Stimulated activated CD4-positive, alpha-beta T cell treated with anti-CD3 and anti-CD28 coated beads, Interleukin-2, amount 100 ng/mL, for 4 hours (primary cell): ENCODE results near the gene COG5.
"Not testable (repeated sequence)": the region's sequence is repeated elsewhere in the genome, so short reads cannot be mapped to it uniquely, and the experiment has no call there.

Experiments used
- DNase-seq: peaks from one replicate; pipeline ENCODE4 v3.0.0-alpha.2; 2020; ENCODE audit warnings: low read depth

Gene COG5

DNA sequence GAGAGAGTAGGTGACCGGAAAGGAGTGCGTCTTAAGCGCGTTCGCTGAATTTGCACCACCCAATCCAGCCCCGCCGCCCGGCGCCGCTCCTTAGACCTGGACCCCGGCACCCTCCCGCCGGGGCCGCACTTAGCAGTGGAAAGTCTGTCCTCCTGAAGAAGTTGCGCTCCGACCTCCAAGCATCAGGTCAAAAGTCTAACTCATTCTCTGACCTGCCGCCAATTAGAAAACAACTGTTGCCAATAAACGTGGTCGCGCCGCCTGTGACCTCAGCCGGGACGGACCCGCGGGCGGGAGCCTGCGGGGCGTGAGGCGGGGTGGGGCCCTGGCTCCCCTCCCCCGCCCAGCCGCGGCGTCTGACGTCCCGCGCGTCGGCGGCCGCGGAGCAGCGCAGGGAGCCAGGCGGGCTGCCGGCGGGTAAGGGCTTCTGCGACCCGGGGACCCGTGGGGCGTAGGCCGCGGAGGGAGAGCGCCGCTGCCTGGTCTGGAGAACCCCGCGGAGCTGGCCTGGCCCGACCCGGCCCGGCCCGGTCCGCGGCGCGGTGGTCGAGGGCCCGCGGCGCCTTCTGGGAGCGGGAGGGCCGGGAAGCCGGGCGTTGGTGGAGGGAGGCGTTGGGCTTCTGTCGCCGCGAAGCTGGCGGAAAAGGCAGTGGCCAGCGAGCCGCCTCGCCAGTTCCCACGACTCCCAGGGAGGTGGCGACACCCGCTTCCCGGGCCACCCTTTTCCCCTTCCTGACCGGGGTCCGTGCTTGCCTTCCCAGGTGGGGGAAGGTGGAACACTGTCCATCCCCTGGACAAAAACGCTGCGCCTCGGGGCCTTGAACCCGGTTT lies 16.4 kb upstream of the COG5 start, which contains the start of gene BCAP29:
Gene BCAP29 (plus strand): TSS at position 362 of the 831 bp plus-strand sequence. CDS start 527 bp downstream, outside the sequence.
- DNase-seq: peak; percentile 48

GRCh38 chr7:107579554-107579884 lies 15.8 kb upstream of the COG5 start:
- DNase-seq: no peak

- DNase-seq: no peak
Measured at GRCh38 chr7:107573537-107573936, 9.8 kb upstream of the COG5 start.

DNA sequence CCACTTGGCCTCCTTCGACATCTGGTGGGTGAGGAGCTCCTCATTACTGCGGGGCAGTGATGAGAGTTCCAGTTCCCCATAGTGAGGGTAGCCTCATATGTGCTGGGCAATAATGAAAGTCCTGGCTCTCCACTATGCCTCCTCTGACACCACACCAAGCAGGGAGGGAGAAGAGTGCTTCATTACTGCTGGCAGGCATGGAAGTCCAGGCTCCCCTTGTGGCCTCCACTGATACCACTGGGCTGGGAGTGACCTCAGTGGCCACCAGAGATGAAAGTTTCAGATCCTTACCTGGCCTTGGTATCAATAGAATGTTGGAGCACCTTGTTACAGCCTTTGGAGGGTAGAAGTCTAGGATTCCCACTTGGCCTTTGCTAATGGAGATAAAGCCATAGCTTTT lies 6.6 kb upstream of the COG5 start:
- no peak for DNase-seq

DNA sequence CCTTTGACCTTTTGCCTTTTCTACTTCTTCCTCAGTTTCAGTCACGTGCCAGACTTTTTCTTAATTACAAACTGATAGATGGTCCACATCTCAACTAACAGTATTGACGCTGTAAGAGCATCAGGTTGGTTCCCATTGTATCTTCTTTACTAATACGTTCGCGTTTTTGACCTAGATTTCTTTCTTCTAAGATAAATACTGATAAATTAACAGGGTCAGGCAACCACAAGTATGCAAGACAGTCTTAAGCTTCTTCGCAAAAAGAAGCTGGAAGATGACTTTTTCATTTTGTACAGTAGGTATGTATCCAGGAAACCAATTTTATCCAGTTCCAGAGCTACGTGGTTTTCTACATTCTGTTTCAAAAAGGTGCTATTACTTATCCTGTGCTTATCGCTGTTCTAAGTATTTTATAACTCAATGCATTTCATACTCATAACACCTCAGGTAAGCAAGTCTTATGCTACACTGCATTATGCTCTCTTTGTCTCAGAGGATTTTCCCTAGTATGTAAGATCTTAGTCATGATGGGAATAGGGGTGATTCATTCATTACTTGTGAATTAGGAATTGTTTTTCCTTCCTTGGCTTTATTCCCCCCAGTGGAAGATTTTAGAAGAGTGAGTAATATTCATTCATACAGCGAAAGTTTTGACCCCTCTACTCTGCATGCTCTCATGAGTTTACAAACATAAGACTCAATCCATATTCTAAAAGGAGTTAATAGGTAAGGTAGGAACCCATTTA lies 1.0 kb upstream of the COG5 start:
- DNase-seq: no peak

DNA sequence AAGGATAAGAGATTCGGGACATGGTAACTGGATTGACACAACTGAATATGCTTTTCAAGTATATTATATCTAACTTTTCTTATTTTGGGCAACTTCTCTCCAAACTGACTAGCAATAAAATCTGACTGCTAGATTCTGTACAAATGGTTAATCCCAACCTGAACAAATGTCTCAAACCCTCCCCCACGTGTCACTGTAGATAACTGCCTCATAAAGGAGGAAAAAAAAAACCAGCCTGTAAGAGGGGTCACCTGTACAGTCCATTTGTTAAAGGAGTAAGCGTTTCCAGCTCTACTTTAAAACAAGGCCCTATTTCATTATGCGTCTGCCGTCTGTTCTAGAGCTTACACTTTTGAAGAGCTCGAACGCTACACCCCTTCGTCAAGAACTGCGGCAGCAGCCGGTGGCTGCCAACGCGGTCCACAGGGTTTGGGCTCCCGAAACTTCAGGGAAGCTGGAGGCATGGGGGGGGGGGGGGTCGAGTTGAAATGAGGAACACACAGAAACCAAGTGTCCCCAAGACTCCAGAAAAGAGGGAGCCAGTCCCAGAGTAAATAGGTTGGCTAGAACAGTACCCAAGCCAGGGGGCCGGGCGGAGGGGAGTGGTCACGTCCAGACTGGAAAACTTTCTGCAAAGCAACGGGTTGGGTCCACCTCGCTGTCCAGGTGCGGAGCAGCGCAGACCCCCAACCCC lies 492 bp downstream of the COG5 start:
- DNase-seq: no peak

DNA sequence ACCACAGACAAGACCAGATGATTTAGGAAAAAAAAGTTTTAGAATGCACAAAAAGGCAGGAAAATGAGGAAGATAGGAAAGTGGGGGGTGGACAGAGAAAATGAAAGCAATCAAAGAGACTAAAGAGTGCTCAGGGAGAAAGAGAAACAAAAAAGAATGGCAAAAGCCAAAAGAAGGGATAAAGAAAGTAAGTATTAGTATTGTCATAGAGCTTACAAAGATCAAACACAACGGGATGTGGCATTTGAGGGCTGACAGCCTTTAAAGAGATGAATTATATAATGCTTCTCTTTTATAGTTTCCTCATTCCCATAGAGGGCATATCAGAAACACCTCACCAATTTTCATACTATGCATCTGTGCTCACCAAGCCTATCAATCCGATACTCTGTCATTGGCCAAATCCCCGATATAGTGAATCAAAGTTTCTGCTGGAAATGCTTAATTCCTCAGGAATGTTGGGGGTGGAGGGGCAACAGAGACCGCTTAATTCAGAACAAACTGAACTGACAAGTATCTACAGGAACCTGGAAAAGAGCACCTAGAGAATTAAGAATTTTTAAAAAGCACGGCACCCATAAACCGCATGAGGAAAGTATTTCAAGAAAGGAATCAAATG lies 2.7 kb downstream of the COG5 start:
- no peak for DNase-seq

GRCh38 chr7:107559864-107560263 lies 3.9 kb downstream of the COG5 start:
- no peak for DNase-seq

DNA sequence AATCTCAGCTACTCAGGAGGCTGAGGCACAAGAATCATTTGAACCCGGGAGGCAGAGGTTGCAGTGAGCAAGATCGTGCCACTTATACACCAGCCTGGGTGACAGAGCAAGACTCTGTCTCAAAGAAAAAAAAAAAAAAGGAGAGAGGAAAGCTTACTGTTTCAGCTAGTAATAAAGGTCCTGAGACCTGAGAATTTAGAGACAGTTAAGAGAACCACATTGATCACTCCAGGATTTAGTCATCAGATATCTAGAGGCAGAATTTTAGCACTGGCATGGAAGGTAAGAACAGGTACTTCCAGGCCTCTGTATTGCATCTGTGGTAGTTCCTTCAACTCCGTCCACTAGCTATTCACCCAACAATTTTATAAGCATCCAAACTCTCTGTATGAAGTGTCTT lies 7.8 kb downstream of the COG5 start:
- no peak for DNase-seq

DNA sequence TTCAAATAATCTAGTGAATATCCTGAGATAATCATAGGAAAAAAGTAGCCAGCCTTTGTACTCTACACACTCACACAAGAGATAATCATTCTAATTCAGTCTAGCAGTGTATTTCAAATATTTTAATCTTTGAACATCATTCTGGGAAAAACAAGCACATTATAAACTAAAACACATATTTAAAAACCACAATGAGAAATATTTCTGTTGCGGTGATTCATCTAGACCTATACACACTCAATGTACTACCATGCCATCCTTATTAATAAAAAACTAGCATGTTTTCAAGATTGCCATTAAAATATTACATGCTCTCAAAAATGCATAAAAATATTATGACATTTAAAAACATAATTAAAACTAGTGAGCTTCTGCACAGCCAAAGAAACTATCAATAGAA lies 11.8 kb downstream of the COG5 start:
- DNase-seq: no peak

DNA sequence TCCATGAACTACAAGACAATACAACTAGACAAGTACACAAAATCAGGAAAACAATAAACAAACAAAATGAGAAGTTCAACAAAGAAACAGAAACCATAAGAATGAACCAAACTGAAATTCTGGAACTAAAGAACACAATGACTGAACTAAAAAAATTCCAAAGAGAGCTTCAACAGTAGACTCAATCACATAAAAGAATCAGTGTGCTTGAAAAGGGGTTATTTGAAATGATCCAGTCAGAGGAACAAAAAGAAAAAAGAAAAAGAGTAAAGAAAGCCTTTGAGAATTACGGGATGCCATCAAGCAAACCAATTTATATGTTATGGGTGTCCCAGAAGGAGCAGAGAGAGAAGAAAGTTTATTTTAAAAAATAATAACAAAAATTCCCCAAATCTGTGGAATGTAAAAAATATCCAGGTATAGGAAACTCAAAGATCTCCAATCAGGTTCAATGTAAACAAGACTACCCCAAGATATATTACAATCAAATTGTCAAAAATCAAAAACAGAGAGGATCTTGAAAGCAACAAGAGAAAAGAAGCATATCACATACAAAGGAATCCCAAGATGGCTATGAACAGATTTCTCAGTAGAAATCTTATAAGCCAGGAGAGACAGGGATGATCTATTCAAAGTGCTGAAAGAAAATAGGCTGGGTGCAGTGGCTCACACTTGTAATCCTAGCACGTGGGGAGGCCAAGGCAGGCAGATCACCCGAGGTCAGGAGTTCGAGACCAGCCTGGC lies 18.7 kb downstream of the COG5 start:
- DNase-seq: no peak

DNA sequence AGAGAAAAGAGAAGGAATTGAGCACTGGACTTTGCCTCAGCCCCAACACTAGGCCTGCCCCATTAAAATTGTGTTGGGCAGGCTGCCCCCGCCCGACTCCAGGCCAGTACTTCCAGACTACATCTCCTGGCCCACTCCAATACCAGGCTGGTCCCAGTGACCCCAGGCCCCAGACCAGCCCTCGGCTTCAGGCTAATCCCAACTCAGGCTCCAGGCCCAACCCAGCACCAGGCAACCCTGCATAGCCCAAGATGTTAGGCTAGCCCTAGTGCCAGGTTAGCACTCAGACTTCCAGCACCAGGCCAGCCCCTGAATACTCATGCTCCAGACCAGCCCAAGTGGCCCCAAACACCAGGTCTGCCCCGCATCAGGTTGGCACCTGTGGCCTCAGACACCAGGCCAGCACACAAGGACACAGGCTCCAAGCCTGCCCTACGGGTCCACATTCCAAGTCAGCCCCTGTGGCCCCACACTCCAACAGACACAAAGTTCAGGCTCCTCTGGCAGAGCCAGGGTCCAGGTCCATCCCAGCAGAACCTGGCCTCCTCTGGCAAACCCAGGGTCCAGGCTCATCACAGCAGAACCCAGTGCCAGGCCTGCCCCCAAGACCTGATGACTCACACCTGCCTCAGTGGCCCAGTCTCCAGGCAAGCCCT lies 20.3 kb downstream of the COG5 start:
- no peak for DNase-seq

DNA sequence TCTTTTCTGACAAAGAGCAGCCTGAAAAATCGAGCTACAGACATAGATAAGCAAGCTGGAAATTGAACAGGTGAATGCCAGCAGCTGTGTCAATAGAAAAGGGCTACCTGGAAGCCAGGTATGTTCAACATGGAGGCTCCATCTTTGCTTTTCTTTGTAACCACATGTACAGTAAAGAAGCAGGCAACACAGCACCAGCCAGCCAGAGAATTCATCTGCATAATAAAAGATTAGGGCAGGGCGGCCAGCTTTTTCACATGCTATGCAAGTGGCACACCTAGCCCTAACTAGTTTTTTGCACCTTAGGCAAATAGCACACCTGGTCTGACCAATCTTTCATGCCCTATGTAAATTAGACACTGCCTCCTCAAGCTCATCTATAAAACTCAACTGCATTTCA lies 25.7 kb downstream of the COG5 start:
- no peak for DNase-seq

- DNase-seq: not testable (repeated sequence)
Measured at GRCh38 chr7:107537228-107537627, 26.5 kb downstream of the COG5 start.

GRCh38 chr7:107534139-107534538 lies 29.6 kb downstream of the COG5 start:
- DNase-seq: no peak

DNA sequence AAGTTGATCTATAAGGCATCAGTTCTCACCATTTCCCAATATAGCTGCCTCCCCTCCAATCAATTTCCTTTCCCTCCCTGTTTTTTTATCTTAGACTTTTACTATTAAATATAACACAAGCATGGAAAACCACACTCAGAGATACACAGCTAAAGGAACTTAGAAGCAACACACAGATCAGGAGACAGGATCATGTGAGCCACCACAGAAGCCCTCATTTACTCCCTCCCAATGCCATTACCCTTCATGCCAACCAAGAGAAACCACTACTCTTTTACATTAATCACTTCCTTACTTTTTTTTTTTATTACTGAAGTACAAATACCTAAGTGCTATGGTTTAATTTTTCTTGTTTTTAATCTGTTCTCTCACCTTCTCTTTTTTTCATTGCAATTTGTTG lies 33.0 kb downstream of the COG5 start:
- DNase-seq: no peak

GRCh38 chr7:107528461-107528860 lies 35.3 kb downstream of the COG5 start:
- no peak for DNase-seq

GRCh38 chr7:107527196-107527595 lies 36.5 kb downstream of the COG5 start:
- DNase-seq: no peak

DNA sequence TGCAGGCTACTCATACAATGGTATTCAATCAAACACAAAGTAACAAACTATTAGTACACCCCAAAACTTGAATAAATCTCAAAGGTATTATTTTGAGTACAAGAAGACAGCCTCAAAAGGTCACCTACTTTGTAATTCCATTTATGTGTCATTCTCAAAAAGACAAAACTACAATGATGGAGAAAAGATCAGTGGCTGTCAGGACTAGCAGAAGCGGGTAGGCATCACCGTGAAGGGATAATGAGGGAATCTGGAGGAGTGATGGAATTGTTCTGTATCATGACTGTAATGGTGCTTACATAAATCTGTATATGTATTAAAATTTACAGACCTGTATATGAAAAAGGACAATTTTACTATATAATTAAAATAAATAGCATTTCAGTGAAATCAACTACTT lies 37.0 kb downstream of the COG5 start:
- no peak for DNase-seq

GRCh38 chr7:107506674-107507339 lies 56.9 kb downstream of the COG5 start:
- no peak for DNase-seq
